GM21529 (cell line): Measurements from ENCODE around the gene CYRIA.

Experiments used
- ATAC-seq: cut with Tn5 transposase; IDR thresholded peaks from one replicate; pipeline ENCODE4 v1.9.1; 2021; ENCODE audit not compliant: unreplicated experiment

Gene CYRIA

GRCh38 chr2:16665748-16666448, at the start of gene CYRIA:
CYRIA (minus strand) TSS chr2:16665834; CDS start chr2:16588119, 77,715 bp downstream.
- ATAC-seq = peak; percentile 72

GRCh38 chr2:16713011-16713423, 47.4 kb upstream of the CYRIA start:
- peak; percentile 87 for ATAC-seq

GRCh38 chr2:16709769-16710168, 44.1 kb upstream of the CYRIA start:
- no peak for ATAC-seq

GRCh38 chr2:16708173-16708572, 42.5 kb upstream of the CYRIA start:
- no peak for ATAC-seq

- no peak for ATAC-seq
Measured at GRCh38 chr2:16707014-16707623, 41.5 kb upstream of the CYRIA start.

- no peak for ATAC-seq
Measured at GRCh38 chr2:16700551-16701259, 35.1 kb upstream of the CYRIA start.

- ATAC-seq = no peak
Measured at GRCh38 chr2:16693854-16694253, 28.2 kb upstream of the CYRIA start.

- no peak for ATAC-seq
Measured at GRCh38 chr2:16691261-16691660, 25.6 kb upstream of the CYRIA start.

- no peak for ATAC-seq
Measured at GRCh38 chr2:16687955-16688354, 22.3 kb upstream of the CYRIA start.

- ATAC-seq = no peak
Measured at GRCh38 chr2:16687222-16687621, 21.6 kb upstream of the CYRIA start.

GRCh38 chr2:16686641-16687040, 21.0 kb upstream of the CYRIA start:
- no peak for ATAC-seq

GRCh38 chr2:16685340-16685715, 19.7 kb upstream of the CYRIA start:
- no peak for ATAC-seq

- no peak for ATAC-seq
Measured at GRCh38 chr2:16684676-16685339, 19.2 kb upstream of the CYRIA start.

- ATAC-seq = no peak
Measured at GRCh38 chr2:16683576-16683975, 17.9 kb upstream of the CYRIA start.

- ATAC-seq = no peak
Measured at GRCh38 chr2:16682431-16683118, 16.9 kb upstream of the CYRIA start.

GRCh38 chr2:16680781-16681180, 15.1 kb upstream of the CYRIA start:
- ATAC-seq = no peak

- no peak for ATAC-seq
Measured at GRCh38 chr2:16680304-16680703, 14.7 kb upstream of the CYRIA start.

- ATAC-seq = no peak
Measured at GRCh38 chr2:16678964-16679363, 13.3 kb upstream of the CYRIA start.

- no peak for ATAC-seq
Measured at GRCh38 chr2:16677875-16678274, 12.2 kb upstream of the CYRIA start.

GRCh38 chr2:16675781-16676180, 10.1 kb upstream of the CYRIA start:
- no peak for ATAC-seq

GRCh38 chr2:16674154-16674553, 8.5 kb upstream of the CYRIA start:
- no peak for ATAC-seq
